Lower leg skin (tissue), 4 donors: ENCODE measurements around the gene C16orf96. TPM values are rescaled to one million over a fixed set of nuclear protein-coding genes. Genes with fewer than 3 reads are reported as not detected.
A peak's percentile ranks its signal among the peaks of the same experiment; 100 is the strongest.

Experiments
- DNase-seq, 2 donors: peaks; one replicate each; pipeline ENCODE4 v3.0.0-alpha.2; 2019; ENCODE audit warnings: low spot score in 2 of 2
- H3K4me3 ChIP-seq: fragments of 200-600 bp; sonication (generic); 2 replicates; pipeline ENCODE4 v1.5.1; 2017; ENCODE audit warnings: mild to moderate bottlenecking, low read depth; ENCODE audit not compliant: poor library complexity, severe bottlenecking
- POLR2A ChIP-seq, 2 donors: fragments of 450-650 bp; IDR thresholded peaks; one replicate each; pipeline ENCODE4 v1.6.1; 2016 to 2017; ENCODE audit warnings: antibody characterized with exemption in 2 of 2, mild to moderate bottlenecking in 1 of 2, moderate library complexity in 1 of 2
- WGBS, 2 donors: methylation state at CpG; one replicate each; pipeline ENCODE4 v1.1.5; 2018; 5-methylcytosine and 5-hydroxymethylcytosine counted together
- intact Hi-C: fragments of 100-400 bp; cut with DNase I; formaldehyde crosslinking; loops from one replicate; pipeline ENCODE4 v1.15.0; 2023; ENCODE audit warnings: low total_unique reads
- total RNA-seq, 4 donors: library from RNA; depleted of rRNA; stranded (reverse); fragments of >200 nt; gene quantifications; one replicate each; pipeline ENCODE4 v1.1.0, GENCODE V29; 2016
- TF ChIP-seq, protein P1 (sequence below), 3 donors: fragments of 450-650 bp; IDR thresholded peaks; one replicate each; pipeline ENCODE4 v1.5.1; 2016; ENCODE audit warnings: antibody characterized with exemption in 3 of 3, mild to moderate bottlenecking in 3 of 3, moderate library complexity in 2 of 3

Gene C16orf96
- total RNA-seq, 4 donors from 2014 or later, result 0.08 to 0.49 (median 0.29) TPM

- intact Hi-C loops, result no loop called here
- 53 to 60% methylated on average over 32 of the region's 39 CpGs for WGBS, 2 donors
- no peak overlapping the region for H3K4me3 ChIP-seq
- TF ChIP-seq, protein P1, sequence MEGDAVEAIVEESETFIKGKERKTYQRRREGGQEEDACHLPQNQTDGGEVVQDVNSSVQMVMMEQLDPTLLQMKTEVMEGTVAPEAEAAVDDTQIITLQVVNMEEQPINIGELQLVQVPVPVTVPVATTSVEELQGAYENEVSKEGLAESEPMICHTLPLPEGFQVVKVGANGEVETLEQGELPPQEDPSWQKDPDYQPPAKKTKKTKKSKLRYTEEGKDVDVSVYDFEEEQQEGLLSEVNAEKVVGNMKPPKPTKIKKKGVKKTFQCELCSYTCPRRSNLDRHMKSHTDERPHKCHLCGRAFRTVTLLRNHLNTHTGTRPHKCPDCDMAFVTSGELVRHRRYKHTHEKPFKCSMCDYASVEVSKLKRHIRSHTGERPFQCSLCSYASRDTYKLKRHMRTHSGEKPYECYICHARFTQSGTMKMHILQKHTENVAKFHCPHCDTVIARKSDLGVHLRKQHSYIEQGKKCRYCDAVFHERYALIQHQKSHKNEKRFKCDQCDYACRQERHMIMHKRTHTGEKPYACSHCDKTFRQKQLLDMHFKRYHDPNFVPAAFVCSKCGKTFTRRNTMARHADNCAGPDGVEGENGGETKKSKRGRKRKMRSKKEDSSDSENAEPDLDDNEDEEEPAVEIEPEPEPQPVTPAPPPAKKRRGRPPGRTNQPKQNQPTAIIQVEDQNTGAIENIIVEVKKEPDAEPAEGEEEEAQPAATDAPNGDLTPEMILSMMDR (IDR thresholded peaks at IDR 0.05), result no peak
- TF ChIP-seq POLR2A (IDR thresholded peaks at IDR 0.05), result no peak
- no peak for DNase-seq
Observed at GRCh38 chr16:4615384-4616046, 59.4 kb downstream of the C16orf96 start.

- peak overlapping the region; percentile 38 for H3K4me3 ChIP-seq
- DNase-seq, result peak; percentile 100
- TF ChIP-seq, protein P1 (IDR thresholded peaks at IDR 0.05), result no peak
- TF ChIP-seq POLR2A (IDR thresholded peaks at IDR 0.05), result no peak
- intact Hi-C loops, result no loop called here
- 0 to 2% methylated on average over 34 to 54 of the region's 57 CpGs for WGBS, 2 donors
Observed at GRCh38 chr16:4616047-4616811, 60.1 kb downstream of the C16orf96 start.

DNA sequence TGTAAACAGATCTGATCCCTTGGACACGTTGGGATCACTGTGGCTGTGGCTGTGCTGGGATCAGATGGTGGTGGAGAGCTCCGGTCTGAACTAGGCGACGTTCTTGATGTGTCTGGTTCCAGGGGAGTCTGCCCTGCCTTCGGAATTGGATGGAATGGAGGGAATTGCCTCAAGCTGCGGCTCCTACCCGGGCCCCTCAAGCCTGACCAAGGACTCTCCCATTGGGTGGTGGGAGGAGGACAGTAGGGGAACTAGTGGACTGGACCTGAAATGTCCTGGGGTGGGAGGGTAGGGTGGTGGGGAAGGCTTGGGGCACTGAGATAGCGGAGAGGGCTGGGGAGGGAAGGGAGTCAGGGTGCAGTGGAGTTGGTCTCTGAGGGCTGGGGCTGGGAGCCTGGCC lies 61.7 kb downstream of the C16orf96 start:
- DNase-seq, result no peak
- intact Hi-C loops, result no loop called here
- WGBS, 2 donors, result 78 to 81% methylated on average over 8 of the region's 8 CpGs
- H3K4me3 ChIP-seq, result no peak overlapping the region
- TF ChIP-seq POLR2A (IDR thresholded peaks at IDR 0.05), result no peak
- TF ChIP-seq, protein P1 (IDR thresholded peaks at IDR 0.05), result no peak

- TF ChIP-seq, protein P1 (IDR thresholded peaks at IDR 0.05), result no peak
- no peak for TF ChIP-seq POLR2A (IDR thresholded peaks at IDR 0.05)
- no peak overlapping the region for H3K4me3 ChIP-seq
- no peak for DNase-seq
- intact Hi-C loops, result no loop called here
- 65 to 68% methylated on average over 8 of the region's 8 CpGs for WGBS, 2 donors
Observed at GRCh38 chr16:4618645-4619418, 62.7 kb downstream of the C16orf96 start.

- 72 to 83% methylated on average over 7 of the region's 7 CpGs for WGBS, 2 donors
- DNase-seq, result no peak
- TF ChIP-seq, protein P1 (IDR thresholded peaks at IDR 0.05), result no peak
- no peak for TF ChIP-seq POLR2A (IDR thresholded peaks at IDR 0.05)
- H3K4me3 ChIP-seq, result no peak overlapping the region
- intact Hi-C loops, result no loop called here
Observed at GRCh38 chr16:4623593-4623992, 67.5 kb downstream of the C16orf96 start.
